ENCODE results near the gene NTMT1. TPM values are rescaled to one million over a fixed set of nuclear protein-coding genes. Genes with fewer than 3 reads are reported as not detected.

The NTMT1 gene
- polyA plus RNA-seq, 1 donor from 2014 or later = 55.4 TPM

- Mint-ChIP-seq H3K36me3 (no peaks in the 10 kb centered on the region), H3K9me3 (no peaks in the 10 kb centered on the region), H3K4me3 (peak overlapping the region in 1 of 4 donors; percentile 31), H3K27ac (peak overlapping the region in 1 of 3 donors; percentile 87), H3K27me3 (no peaks in the 10 kb centered on the region), H3K4me1 (peaks cover 12 to 14% (median 13%) of the 10 kb centered on the region in 3 donors)
These were observed 19.0 kb upstream of the NTMT1 start for GRCh38 chr9:129607027-129607387.

GRCh38 chr9:129608561-129609481, 17.1 kb upstream of the NTMT1 start:
- Mint-ChIP-seq H3K27ac (peak overlapping the region in 2 of 3 donors; percentile 48 to 57), H3K9me3 (no peaks in the 10 kb centered on the region), H3K4me3 (peak overlapping the region in 2 of 4 donors; percentile 54 to 71), H3K27me3 (peaks cover 4% of the 10 kb centered on the region), H3K4me1 (peaks cover 12 to 14% (median 13%) of the 10 kb centered on the region in 3 donors), H3K36me3 (no peaks in the 10 kb centered on the region)

GRCh38 chr9:129609486-129610212, 16.3 kb upstream of the NTMT1 start:
- Mint-ChIP-seq H3K4me1 (peaks cover 11 to 13% (median 12%) of the 10 kb centered on the region in 3 donors), H3K27ac (peak overlapping the region; percentile 71 to 97 (median 85)), H3K27me3 (peaks cover 4% of the 10 kb centered on the region), H3K9me3 (no peaks in the 10 kb centered on the region), H3K36me3 (no peaks in the 10 kb centered on the region), H3K4me3 (peak overlapping the region; percentile 87 to 99 (median 92))

GRCh38 chr9:129610213-129610472, 15.8 kb upstream of the NTMT1 start:
- peaks cover 9 to 13% (median 11%) of the 10 kb centered on the region in 3 donors for H3K4me1 Mint-ChIP-seq
- H3K27ac Mint-ChIP-seq = peak overlapping the region in 2 of 3 donors; percentile 71 to 97
- peaks cover 4% of the 10 kb centered on the region for H3K27me3 Mint-ChIP-seq
- H3K9me3 Mint-ChIP-seq = no peaks in the 10 kb centered on the region
- no peaks in the 10 kb centered on the region for H3K36me3 Mint-ChIP-seq
- H3K4me3 Mint-ChIP-seq = peak overlapping the region in 3 of 4 donors; percentile 64 to 91 (median 87)

GRCh38 chr9:129610473-129611306, 15.3 kb upstream of the NTMT1 start:
- peaks cover 4% of the 10 kb centered on the region for H3K27me3 Mint-ChIP-seq
- no peaks in the 10 kb centered on the region for H3K36me3 Mint-ChIP-seq
- peak overlapping the region in 1 of 3 donors; percentile 19 for H3K27ac Mint-ChIP-seq
- H3K9me3 Mint-ChIP-seq = no peaks in the 10 kb centered on the region
- H3K4me1 Mint-ChIP-seq = peaks cover 9 to 13% (median 11%) of the 10 kb centered on the region in 3 donors
- H3K4me3 Mint-ChIP-seq = peak overlapping the region; percentile 64 to 95 (median 86)

- no peaks in the 10 kb centered on the region for H3K9me3 Mint-ChIP-seq
- H3K4me1 Mint-ChIP-seq = peaks cover 9 to 13% (median 11%) of the 10 kb centered on the region in 3 donors
- peaks cover 4% of the 10 kb centered on the region for H3K27me3 Mint-ChIP-seq
- H3K27ac Mint-ChIP-seq = no peak overlapping the region
- no peaks in the 10 kb centered on the region for H3K36me3 Mint-ChIP-seq
- H3K4me3 Mint-ChIP-seq = peak overlapping the region; percentile 27 to 91 (median 64)
These were observed 14.6 kb upstream of the NTMT1 start for GRCh38 chr9:129611307-129611800.

GRCh38 chr9:129612123-129612522, 13.8 kb upstream of the NTMT1 start:
- Mint-ChIP-seq H3K27ac (peak overlapping the region in 1 of 3 donors; percentile 56), H3K4me3 (peak overlapping the region in 2 of 4 donors; percentile 12 to 87), H3K36me3 (no peaks in the 10 kb centered on the region), H3K9me3 (no peaks in the 10 kb centered on the region), H3K4me1 (peaks cover 9 to 13% (median 10%) of the 10 kb centered on the region in 3 donors), H3K27me3 (peaks cover 4% of the 10 kb centered on the region)

- H3K27me3 Mint-ChIP-seq = peaks cover 6% of the 10 kb centered on the region
- H3K4me1 Mint-ChIP-seq = peaks cover 5 to 9% (median 6%) of the 10 kb centered on the region in 3 donors
- peak overlapping the region in 1 of 4 donors; percentile 50 for H3K4me3 Mint-ChIP-seq
- no peak overlapping the region for H3K27ac Mint-ChIP-seq
- no peaks in the 10 kb centered on the region for H3K9me3 Mint-ChIP-seq
- no peaks in the 10 kb centered on the region for H3K36me3 Mint-ChIP-seq
These were observed 13.0 kb upstream of the NTMT1 start for GRCh38 chr9:129612815-129613519.

- Mint-ChIP-seq H3K9me3 (no peaks in the 10 kb centered on the region), H3K4me3 (peak overlapping the region in 1 of 4 donors; percentile 50), H3K27ac (no peak overlapping the region), H3K4me1 (peaks cover 5 to 9% (median 7%) of the 10 kb centered on the region in 3 donors), H3K27me3 (peaks cover 6% of the 10 kb centered on the region), H3K36me3 (peaks cover 1% of the 10 kb centered on the region)
These were observed 12.3 kb upstream of the NTMT1 start for GRCh38 chr9:129613520-129614175.

GRCh38 chr9:129614932-129615331, 11.0 kb upstream of the NTMT1 start:
- Mint-ChIP-seq H3K27ac (peak overlapping the region in 1 of 3 donors; percentile 48), H3K4me3 (no peak overlapping the region), H3K9me3 (peaks cover 0 to 3% (median 0%) of the 10 kb centered on the region in 3 donors)

GRCh38 chr9:129615407-129616285, 10.3 kb upstream of the NTMT1 start:
- Mint-ChIP-seq H3K4me3 (no peak overlapping the region), H3K27me3 (peaks cover 14% of the 10 kb centered on the region), H3K9me3 (peaks cover 0 to 3% (median 0%) of the 10 kb centered on the region in 3 donors), H3K36me3 (peaks cover 1% of the 10 kb centered on the region), H3K27ac (no peak overlapping the region), H3K4me1 (peaks cover 4 to 5% (median 5%) of the 10 kb centered on the region in 3 donors)

More at GRCh38 chr9:129614932-129615331, 11.0 kb upstream of the NTMT1 start:
- peaks cover 1% of the 10 kb centered on the region for H3K36me3 Mint-ChIP-seq
- H3K27me3 Mint-ChIP-seq = peaks cover 13% of the 10 kb centered on the region
- peaks cover 4 to 6% (median 5%) of the 10 kb centered on the region in 3 donors for H3K4me1 Mint-ChIP-seq

- Mint-ChIP-seq H3K4me3 (peak overlapping the region in 1 of 4 donors; percentile 20), H3K4me1 (peaks cover 0 to 3% (median 2%) of the 10 kb centered on the region in 3 donors), H3K27ac (no peak overlapping the region), H3K27me3 (peaks cover 25% of the 10 kb centered on the region), H3K36me3 (peaks cover 1% of the 10 kb centered on the region), H3K9me3 (peaks cover 0 to 3% (median 0%) of the 10 kb centered on the region in 3 donors)
These were observed 8.8 kb upstream of the NTMT1 start for GRCh38 chr9:129617167-129617566.

All from IgD-negative memory B cell (primary cell).